Gastroesophageal sphincter (tissue), 4 donors: ENCODE measurements around the gene EXD3. TPM values are rescaled to one million over a fixed set of nuclear protein-coding genes. Genes with fewer than 3 reads are reported as not detected.

Experiments used
- ATAC-seq: fragments of 150-250 bp; one replicate; pipeline ENCODE4 v1.9.1; 2016; ENCODE audit warnings: mild to moderate bottlenecking, moderate library complexity
- H3K27ac ChIP-seq, 4 donors: fragments of 200-600 bp; sonication (generic) in 3 of 4; 1 replicate in 3 of 4; 2 replicates in 1 of 4; pipeline ENCODE4 v1.5.1; 2016 to 2019
- H3K27me3 ChIP-seq: fragments of 200-600 bp; sonication (generic); one replicate; pipeline ENCODE4 v1.5.1; 2019
- H3K36me3 ChIP-seq, 2 donors: fragments of 200-600 bp; sonication (generic); one replicate each; pipeline ENCODE4 v1.5.1; 2019; ENCODE audit warnings: control low read depth in 1 of 2
- H3K4me1 ChIP-seq, 3 donors: fragments of 200-600 bp; sonication (generic); 1 replicate in 2 of 3; 2 replicates in 1 of 3; pipeline ENCODE4 v1.5.1; 2016 to 2019; ENCODE audit warnings: control low read depth in 2 of 3
- H3K4me3 ChIP-seq, 2 donors: fragments of 200-600 bp; sonication (generic); one replicate each; pipeline ENCODE4 v1.5.1; 2019; ENCODE audit warnings: mild to moderate bottlenecking in 1 of 2, moderate library complexity in 1 of 2
- H3K9me3 ChIP-seq, 3 donors: fragments of 200-600 bp; sonication (generic); one replicate each; pipeline ENCODE4 v1.5.1; 2017 to 2019; ENCODE audit warnings: control low read depth in 2 of 3
- EP300 ChIP-seq: sonication (generic); formaldehyde crosslinking; IDR thresholded peaks from one replicate; pipeline ENCODE4 v1.6.1; 2017; ENCODE audit warnings: antibody characterized with exemption, mild to moderate bottlenecking
- POLR2A ChIP-seq, 2 donors: fragments of 450-650 bp; IDR thresholded peaks; one replicate each; pipeline ENCODE4 v1.6.1; 2017; ENCODE audit warnings: antibody characterized with exemption in 2 of 2, mild to moderate bottlenecking in 2 of 2, moderate library complexity in 1 of 2
- POLR2AphosphoS5 ChIP-seq: sonication (generic); formaldehyde crosslinking; IDR thresholded peaks from one replicate; pipeline ENCODE4 v1.6.1; 2017; ENCODE audit warnings: antibody characterized with exemption
- WGBS, 2 donors: methylation state at CpG; one replicate each; pipeline ENCODE4 v1.1.5; 2018; ENCODE audit warnings: low coverage in 1 of 2; 5-methylcytosine and 5-hydroxymethylcytosine counted together
- total RNA-seq, 4 donors: library from RNA; depleted of rRNA; stranded (reverse); fragments of >200 nt; gene quantifications; one replicate each; pipeline ENCODE4 v1.1.0, GENCODE V29; 2016
- TF ChIP-seq, protein P1 (sequence below), 4 experiments: fragments of 200-600 bp in 2 of 4; fragments of 450-650 bp in 2 of 4; sonication (generic) in 1 of 4; IDR thresholded peaks; one replicate each; pipeline ENCODE4 v1.5.1; 2017 to 2019; ENCODE audit warnings: antibody characterized with exemption in 4 of 4, mild to moderate bottlenecking in 2 of 4, moderate library complexity in 2 of 4

The EXD3 gene
- total RNA-seq, 4 donors from 2014 or later, result 3.7 to 29.7 (median 10.9) TPM

DNA sequence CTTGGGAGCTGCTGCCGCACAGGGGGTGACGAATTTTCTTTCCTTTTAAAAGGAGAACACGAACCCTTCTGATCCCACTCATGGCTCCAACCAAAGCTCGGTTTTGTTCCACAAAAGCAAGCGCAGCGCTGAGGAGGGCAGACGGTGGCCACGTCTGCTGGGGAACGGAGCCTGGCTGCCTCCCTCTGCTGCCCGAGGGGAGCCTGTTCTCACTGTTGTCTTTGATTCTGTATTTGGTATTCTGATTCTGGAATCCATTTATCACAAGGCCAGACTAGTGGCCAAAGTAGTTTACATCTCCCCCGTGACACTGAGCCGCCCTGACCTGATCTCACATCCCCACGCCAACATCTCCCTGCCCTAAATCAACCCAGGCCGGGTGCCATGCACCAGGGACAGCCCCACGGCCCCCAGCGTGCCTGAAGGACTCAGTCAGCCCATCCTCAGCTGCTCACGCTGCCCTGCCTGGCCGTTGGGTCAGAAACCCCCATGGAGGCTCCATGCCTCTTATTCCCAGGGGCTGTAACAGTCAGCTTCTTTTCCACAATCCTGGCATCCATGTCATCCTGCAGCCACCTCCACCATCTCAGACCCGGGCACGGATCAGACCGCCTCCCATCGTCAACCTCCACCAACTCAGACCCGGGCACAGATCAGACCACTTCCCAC is 42.9 kb upstream of the EXD3 start:
- peaks cover 0 to 15% of the 10 kb centered on the region in 2 donors for H3K36me3 ChIP-seq
- WGBS, 2 donors, result 60 to 73% methylated on average over 1 to 7 of the region's 23 CpGs

DNA sequence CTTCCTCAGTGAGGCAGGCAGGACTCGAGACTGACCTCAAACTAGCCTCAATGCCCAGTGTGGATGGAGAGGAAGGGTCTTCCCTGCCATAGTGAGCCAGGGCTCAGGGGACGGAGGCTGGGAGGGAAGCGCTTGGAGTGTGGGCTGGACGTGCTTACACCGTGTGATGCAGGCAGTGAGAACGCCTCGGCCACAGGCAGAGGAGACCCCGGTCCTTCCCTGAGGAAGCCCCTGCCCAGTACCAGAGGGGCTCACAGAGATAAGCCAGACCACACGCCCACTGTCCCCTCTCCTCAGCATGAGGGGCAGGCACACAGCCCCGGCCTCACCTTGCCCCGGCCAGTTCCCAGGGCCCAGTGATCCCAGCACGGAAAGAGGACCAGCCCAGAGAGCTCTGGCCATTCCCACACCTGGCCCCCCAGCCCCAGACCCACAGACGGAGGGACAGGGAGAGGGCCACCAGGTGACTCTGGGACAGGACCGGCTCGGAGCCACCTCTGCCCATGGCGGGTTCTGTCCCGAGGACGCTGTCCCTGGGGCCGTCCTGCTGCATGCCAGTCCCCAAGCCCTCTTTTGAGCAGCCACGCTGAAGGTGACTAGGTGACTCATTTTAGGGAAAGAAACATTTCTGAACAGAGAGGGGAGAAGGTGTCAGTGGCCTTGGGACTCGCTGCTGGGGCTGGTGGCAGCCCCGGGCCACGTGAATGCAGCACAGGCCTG is 42.2 kb upstream of the EXD3 start:
- H3K27me3 ChIP-seq, result no peaks in the 10 kb centered on the region
- H3K9me3 ChIP-seq, result no peaks in the 10 kb centered on the region
- ATAC-seq, result no peak
- H3K36me3 ChIP-seq, result peaks cover 0 to 15% of the 10 kb centered on the region in 2 donors
- peaks cover 0 to 17% (median 3%) of the 10 kb centered on the region in 3 donors for H3K4me1 ChIP-seq
- no peak for TF ChIP-seq EP300
- TF ChIP-seq, protein P1, sequence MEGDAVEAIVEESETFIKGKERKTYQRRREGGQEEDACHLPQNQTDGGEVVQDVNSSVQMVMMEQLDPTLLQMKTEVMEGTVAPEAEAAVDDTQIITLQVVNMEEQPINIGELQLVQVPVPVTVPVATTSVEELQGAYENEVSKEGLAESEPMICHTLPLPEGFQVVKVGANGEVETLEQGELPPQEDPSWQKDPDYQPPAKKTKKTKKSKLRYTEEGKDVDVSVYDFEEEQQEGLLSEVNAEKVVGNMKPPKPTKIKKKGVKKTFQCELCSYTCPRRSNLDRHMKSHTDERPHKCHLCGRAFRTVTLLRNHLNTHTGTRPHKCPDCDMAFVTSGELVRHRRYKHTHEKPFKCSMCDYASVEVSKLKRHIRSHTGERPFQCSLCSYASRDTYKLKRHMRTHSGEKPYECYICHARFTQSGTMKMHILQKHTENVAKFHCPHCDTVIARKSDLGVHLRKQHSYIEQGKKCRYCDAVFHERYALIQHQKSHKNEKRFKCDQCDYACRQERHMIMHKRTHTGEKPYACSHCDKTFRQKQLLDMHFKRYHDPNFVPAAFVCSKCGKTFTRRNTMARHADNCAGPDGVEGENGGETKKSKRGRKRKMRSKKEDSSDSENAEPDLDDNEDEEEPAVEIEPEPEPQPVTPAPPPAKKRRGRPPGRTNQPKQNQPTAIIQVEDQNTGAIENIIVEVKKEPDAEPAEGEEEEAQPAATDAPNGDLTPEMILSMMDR (IDR thresholded peaks at IDR 0.05), result no peak
- no peak for TF ChIP-seq POLR2AphosphoS5
- no peak for TF ChIP-seq POLR2A (IDR thresholded peaks at IDR 0.05)
- no peak overlapping the region for H3K4me3 ChIP-seq
- WGBS, 2 donors, result 100% methylated on average over 1 of the region's 23 CpGs; no CpG with 5 or more reads in 1 of the 2 donors
- H3K27ac ChIP-seq, result no peak overlapping the region

More for the DNA sequence above, 42.9 kb upstream of the EXD3 start:
- H3K9me3 ChIP-seq, result no peaks in the 10 kb centered on the region
- peaks cover 0 to 14% (median 3%) of the 10 kb centered on the region in 3 donors for H3K4me1 ChIP-seq
- H3K4me3 ChIP-seq, result no peak overlapping the region
- H3K27ac ChIP-seq, result no peak overlapping the region
- ATAC-seq, result no peak
- H3K27me3 ChIP-seq, result no peaks in the 10 kb centered on the region
- TF ChIP-seq, protein P1 (IDR thresholded peaks at IDR 0.05), result no peak
- TF ChIP-seq EP300 (no peak), POLR2A (IDR thresholded peaks at IDR 0.05) (no peak), POLR2AphosphoS5 (no peak)

DNA sequence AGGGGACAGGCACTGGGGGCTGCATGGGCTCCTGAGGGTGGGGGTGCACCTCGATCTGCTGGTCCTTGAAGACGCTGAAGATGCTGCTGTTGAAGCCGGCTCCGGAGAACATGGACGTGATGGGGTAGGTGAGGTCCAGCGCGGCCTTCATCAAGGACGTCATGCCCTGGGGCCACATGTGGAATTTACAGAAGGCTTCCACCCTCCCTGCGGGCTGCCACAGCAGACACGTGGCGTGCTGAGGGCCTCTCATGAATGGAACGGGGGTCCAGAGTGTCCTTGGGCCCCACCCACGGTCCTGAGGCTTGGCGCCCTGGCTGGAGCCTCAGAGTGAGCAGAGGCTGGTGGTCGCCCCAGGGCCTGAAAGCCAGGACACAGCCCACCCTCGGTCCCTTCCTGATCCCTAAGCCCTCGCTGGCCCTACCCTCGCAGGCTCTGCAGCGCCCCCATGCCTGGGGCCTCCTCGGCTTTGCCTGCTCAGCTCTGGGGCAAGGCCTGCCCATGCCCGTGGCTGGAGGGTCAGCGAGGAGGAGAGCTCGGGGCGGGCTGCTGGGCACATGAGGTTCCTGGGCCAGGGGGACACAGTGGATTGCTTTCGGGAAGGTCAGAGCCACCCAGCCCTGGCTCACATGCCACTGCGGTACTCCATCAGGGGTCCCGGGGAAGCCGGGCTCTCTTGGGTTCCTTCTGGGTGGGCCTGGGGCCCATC is 41.5 kb upstream of the EXD3 start:
- 95% methylated on average over 7 of the region's 28 CpGs; no CpG with 5 or more reads in 1 of the 2 donors for WGBS, 2 donors
- Histone ChIP-seq H3K27me3 (no peaks in the 10 kb centered on the region), H3K4me1 (peaks cover 0 to 24% (median 11%) of the 10 kb centered on the region in 3 donors), H3K27ac (no peak overlapping the region), H3K36me3 (peaks cover 0 to 15% of the 10 kb centered on the region in 2 donors), H3K9me3 (no peaks in the 10 kb centered on the region), H3K4me3 (no peak overlapping the region)
- no peak for ATAC-seq
- TF ChIP-seq EP300 (no peak), POLR2AphosphoS5 (no peak), POLR2A (IDR thresholded peaks at IDR 0.05) (no peak)
- TF ChIP-seq, protein P1 (IDR thresholded peaks at IDR 0.05), result no peak

DNA sequence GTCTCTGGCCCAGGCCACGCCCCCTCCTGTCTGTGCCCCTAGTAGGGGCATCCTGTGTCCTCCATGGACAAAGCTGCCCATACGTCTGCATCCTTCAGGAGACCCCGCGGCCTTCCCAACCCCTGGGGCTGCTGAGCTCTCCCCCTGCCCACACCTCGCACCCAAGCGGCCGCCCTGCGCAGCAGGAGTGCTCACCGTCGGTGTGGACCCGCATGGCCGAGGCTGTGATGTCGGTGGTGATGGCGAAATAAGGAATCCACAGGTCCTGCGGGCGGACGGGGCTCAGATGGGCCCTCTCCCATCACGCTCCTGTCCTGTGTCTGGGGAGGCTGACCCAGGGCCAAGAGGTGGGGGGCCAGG is 40.9 kb upstream of the EXD3 start:
- Histone ChIP-seq H3K4me1 (peaks cover 0 to 26% (median 11%) of the 10 kb centered on the region in 3 donors), H3K27ac (no peak overlapping the region), H3K27me3 (no peaks in the 10 kb centered on the region), H3K4me3 (no peak overlapping the region), H3K9me3 (no peaks in the 10 kb centered on the region), H3K36me3 (peaks cover 0 to 15% of the 10 kb centered on the region in 2 donors)
- 100% methylated on average over 1 of the region's 18 CpGs; no CpG with 5 or more reads in 1 of the 2 donors for WGBS, 2 donors
- no peak for ATAC-seq
- no peak for TF ChIP-seq EP300
- TF ChIP-seq, protein P1 (IDR thresholded peaks at IDR 0.05), result no peak
- no peak for TF ChIP-seq POLR2A (IDR thresholded peaks at IDR 0.05)
- no peak for TF ChIP-seq POLR2AphosphoS5
